ENCODE data around the gene LIN28A. TPM values are rescaled to one million over a fixed set of nuclear protein-coding genes. Genes with fewer than 3 reads are reported as not detected.

Gene LIN28A
- total RNA-seq, 3 donors from 2014 or later (not counting 1 experiment from before 2014, with no cell fraction given), result not detected

DNA sequence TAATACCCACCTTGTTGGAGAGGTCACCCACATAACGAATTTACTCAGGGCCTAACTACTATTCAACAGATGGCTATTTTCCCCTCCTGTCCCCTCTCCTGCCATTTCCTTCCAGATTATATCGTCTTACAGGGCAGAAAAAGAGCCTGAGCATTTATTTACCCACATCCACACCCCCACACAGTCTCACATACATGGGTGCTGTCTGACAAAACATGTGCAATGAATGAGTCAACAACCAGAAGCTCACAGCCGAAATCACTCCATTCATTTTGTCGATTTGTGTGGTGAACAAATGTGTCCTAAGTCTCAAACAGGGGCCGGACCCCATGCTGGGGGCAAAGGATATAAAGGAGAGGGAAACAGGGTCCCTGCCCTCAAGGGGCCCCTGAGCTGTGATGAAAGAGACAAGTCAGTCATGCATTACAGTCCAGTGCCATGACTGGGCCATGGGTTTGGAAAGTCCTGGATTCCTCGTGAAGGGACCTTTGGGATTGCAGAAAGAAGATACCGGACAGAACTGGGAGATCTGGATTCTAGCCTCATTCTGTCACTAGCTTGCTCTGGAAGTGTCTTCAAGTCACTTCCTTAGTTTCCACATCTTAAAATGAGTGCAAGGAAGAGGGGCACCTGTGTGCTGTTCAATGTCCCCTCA, 21.7 kb upstream of the LIN28A start:
- H3K27ac ChIP-seq (ENCODE audit: low read length), result no peak overlapping the region
- Mint-ChIP-seq H3K4me3 (no peak overlapping the region), H3K27ac (peak overlapping the region in 1 of 2 donors; percentile 32), H3K9me3 (no peaks in the 10 kb centered on the region), H3K27me3 (ENCODE audit: low read depth in 2 of 2) (peaks cover 38 to 41% of the 10 kb centered on the region in 2 donors), H3K36me3 (no peaks in the 10 kb centered on the region), H3K4me1 (peaks cover 41 to 51% of the 10 kb centered on the region in 2 donors)
- DNase-seq (no peak), ATAC-seq (no peak)
- H3K4me1 ChIP-seq (ENCODE audit: control insufficient read depth, insufficient read depth, low read length), result peaks cover 55% of the 10 kb centered on the region
- intact Hi-C loops (cut with micrococcal nuclease), result no loop called here
- H3K4me3 ChIP-seq (ENCODE audit: low read length), result no peak overlapping the region
- H3K36me3 ChIP-seq (ENCODE audit: control insufficient read depth, insufficient read depth, low read length), result no peaks in the 10 kb centered on the region
- H3K9me3 ChIP-seq (ENCODE audit: control insufficient read depth, insufficient read depth, low read length), result no peaks in the 10 kb centered on the region
- 91% methylated on average over 7 of the region's 7 CpGs for WGBS (ENCODE audit: insufficient coverage)
- TF ChIP-seq, protein P1, sequence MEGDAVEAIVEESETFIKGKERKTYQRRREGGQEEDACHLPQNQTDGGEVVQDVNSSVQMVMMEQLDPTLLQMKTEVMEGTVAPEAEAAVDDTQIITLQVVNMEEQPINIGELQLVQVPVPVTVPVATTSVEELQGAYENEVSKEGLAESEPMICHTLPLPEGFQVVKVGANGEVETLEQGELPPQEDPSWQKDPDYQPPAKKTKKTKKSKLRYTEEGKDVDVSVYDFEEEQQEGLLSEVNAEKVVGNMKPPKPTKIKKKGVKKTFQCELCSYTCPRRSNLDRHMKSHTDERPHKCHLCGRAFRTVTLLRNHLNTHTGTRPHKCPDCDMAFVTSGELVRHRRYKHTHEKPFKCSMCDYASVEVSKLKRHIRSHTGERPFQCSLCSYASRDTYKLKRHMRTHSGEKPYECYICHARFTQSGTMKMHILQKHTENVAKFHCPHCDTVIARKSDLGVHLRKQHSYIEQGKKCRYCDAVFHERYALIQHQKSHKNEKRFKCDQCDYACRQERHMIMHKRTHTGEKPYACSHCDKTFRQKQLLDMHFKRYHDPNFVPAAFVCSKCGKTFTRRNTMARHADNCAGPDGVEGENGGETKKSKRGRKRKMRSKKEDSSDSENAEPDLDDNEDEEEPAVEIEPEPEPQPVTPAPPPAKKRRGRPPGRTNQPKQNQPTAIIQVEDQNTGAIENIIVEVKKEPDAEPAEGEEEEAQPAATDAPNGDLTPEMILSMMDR (IDR thresholded peaks at IDR 0.05), result no peak
- H3K27me3 ChIP-seq (ENCODE audit: control insufficient read depth, insufficient read depth, low read length), result peaks cover 10% of the 10 kb centered on the region

DNA sequence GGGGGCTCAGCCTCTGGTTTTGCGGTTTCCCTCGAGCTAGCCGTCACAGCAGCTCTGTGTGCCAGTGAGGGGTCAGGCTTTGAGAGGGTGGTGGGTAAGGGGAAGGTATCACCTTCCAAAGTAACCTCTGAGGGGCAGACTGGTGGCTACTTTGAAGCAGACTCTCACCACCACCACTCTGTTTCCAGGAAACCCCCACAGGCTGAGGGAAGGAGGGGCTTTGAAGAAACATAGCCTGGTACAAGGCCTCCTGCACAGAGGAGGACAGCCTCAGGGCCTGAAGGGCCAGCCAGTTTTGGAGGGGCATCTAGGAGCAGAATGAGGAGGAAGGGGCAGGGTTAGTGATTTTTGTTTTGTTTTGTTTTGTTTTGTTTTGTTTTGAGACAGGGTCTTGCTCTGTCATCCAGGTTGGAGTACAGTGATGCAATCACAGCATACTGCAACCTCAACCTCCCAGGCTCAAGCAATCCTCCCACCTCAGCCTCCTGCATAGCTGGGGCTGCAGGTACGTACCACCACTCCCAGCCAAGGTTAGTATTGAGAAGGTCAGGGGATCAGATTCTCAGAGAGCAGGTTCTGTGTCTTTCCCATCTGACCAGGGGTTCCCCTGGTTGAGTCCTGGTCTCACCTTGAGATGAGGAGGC, 20.9 kb upstream of the LIN28A start:
- intact Hi-C loops (cut with micrococcal nuclease), result loop anchor here (2.0 to 10.0 kb wide), 4 partner anchors 67 to 285 kb away; partner anchors contain the start of genes C1orf232 and ZNF593
- Histone ChIP-seq H3K27me3 (ENCODE audit: control insufficient read depth, insufficient read depth, low read length) (peaks cover 10% of the 10 kb centered on the region), H3K4me3 (ENCODE audit: low read length) (no peak overlapping the region), H3K27ac (ENCODE audit: low read length) (no peak overlapping the region), H3K36me3 (ENCODE audit: control insufficient read depth, insufficient read depth, low read length) (no peaks in the 10 kb centered on the region), H3K4me1 (ENCODE audit: control insufficient read depth, insufficient read depth, low read length) (peaks cover 49% of the 10 kb centered on the region), H3K9me3 (ENCODE audit: control insufficient read depth, insufficient read depth, low read length) (no peaks in the 10 kb centered on the region)
- Mint-ChIP-seq H3K27me3 (ENCODE audit: low read depth in 2 of 2) (peaks cover 32 to 41% of the 10 kb centered on the region in 2 donors), H3K36me3 (no peaks in the 10 kb centered on the region), H3K4me1 (peaks cover 35 to 43% of the 10 kb centered on the region in 2 donors), H3K4me3 (no peak overlapping the region), H3K27ac (peak overlapping the region in 1 of 2 donors; percentile 32), H3K9me3 (no peaks in the 10 kb centered on the region)
- TF ChIP-seq, protein P1 (IDR thresholded peaks at IDR 0.05), result no peak
- 75% methylated on average over 4 of the region's 4 CpGs for WGBS (ENCODE audit: insufficient coverage)
- peak in 1 of 3 donors; percentile 33 for ATAC-seq
- no peak for DNase-seq

DNA sequence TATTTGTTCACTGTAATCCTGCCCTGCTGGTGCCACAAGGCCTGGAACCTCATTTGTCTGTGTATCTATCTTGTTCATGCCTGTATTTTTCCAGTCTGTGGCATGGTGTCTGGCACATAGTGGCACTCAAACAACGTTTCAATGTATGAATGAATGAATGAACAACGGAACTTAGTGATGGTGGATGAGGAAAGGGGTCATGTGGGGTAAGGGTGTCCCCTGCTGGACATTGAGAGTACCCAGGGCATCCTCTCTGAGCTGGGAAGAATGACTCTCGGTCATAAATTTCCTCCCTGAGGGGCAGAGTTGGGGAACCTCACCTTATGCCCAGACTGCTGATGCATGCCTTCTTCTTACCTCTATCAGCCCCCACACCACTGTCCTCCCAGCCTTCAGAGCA, 19.2 kb upstream of the LIN28A start:
- peaks cover 6% of the 10 kb centered on the region for H3K27me3 ChIP-seq (ENCODE audit: control insufficient read depth, insufficient read depth, low read length)
- peaks cover 32% of the 10 kb centered on the region for H3K4me1 ChIP-seq (ENCODE audit: control insufficient read depth, insufficient read depth, low read length)
- H3K36me3 ChIP-seq (ENCODE audit: control insufficient read depth, insufficient read depth, low read length), result no peaks in the 10 kb centered on the region
- H3K27ac ChIP-seq (ENCODE audit: low read length), result no peak overlapping the region
- Mint-ChIP-seq H3K4me1 (peaks cover 23 to 30% of the 10 kb centered on the region in 2 donors), H3K9me3 (no peaks in the 10 kb centered on the region), H3K4me3 (peak overlapping the region; percentile 14), H3K27me3 (ENCODE audit: low read depth in 2 of 2) (peaks cover 28 to 34% of the 10 kb centered on the region in 2 donors), H3K36me3 (no peaks in the 10 kb centered on the region), H3K27ac (no peak overlapping the region)
- WGBS (ENCODE audit: insufficient coverage), result 5% methylated on average over 3 of the region's 3 CpGs
- no peaks in the 10 kb centered on the region for H3K9me3 ChIP-seq (ENCODE audit: control insufficient read depth, insufficient read depth, low read length)
- TF ChIP-seq, protein P1 (IDR thresholded peaks at IDR 0.05), result peak; percentile 77
- peak; percentile 35 to 81 for DNase-seq
- ATAC-seq, result peak; percentile 81 to 84 (median 83)
- intact Hi-C loops (cut with micrococcal nuclease), result loop anchor here (1.0 to 10.0 kb wide), 5 partner anchors 69 to 287 kb away; partner anchors contain the start of genes C1orf232 and ZNF593
- no peak overlapping the region for H3K4me3 ChIP-seq (ENCODE audit: low read length)

All from natural killer cell (primary cell).